NCI-H345 treated with DMSO at 0.1 percent for 48 hours (cell line): ENCODE measurements around the gene CNNM1.

Experiments
- DNase-seq: peaks from one replicate; lab custom pipeline; 2025; ENCODE audit not compliant: unreplicated experiment; lab: John Stamatoyannopoulos, UW

CNNM1 gene

DNA sequence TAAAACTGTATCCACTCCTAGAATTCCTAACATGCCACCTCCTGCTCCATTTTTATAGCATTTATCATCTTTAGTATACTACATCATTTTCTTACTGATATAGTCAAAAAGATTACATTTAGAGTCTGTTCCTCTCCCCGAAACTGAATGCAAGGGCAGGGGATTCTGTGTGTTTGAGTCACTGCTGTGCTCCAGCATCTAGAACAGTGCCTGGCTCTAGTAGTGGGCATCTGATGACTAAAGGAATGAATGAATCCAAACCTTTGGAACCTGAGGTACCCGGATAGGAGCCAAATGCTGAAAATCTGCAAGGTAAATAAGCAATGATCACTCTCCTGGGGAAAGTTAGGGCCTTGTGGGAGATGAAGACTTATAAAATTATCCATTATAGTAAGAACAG, 82.4 kb downstream of the CNNM1 start:
- DNase-seq = no peak

DNA sequence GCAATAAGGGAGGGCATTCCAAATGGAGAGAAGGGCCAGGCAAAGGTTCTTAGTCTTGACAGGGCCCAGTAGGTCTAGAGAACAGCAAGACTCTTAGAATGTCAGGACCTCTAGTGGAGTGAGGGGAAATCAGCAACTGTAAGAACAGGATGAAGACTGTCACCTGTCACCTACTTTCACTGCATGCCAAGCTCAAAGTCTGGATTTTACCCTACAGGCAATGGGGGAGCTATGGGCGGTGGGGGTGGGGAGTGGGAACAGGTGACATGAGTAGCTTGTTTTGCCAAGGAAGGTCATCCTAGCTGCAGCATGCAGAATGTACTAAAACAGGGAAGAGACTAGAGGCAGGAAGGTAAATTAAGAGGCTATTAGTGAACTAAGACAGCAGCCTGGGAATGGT, 82.9 kb downstream of the CNNM1 start:
- DNase-seq = no peak

DNA sequence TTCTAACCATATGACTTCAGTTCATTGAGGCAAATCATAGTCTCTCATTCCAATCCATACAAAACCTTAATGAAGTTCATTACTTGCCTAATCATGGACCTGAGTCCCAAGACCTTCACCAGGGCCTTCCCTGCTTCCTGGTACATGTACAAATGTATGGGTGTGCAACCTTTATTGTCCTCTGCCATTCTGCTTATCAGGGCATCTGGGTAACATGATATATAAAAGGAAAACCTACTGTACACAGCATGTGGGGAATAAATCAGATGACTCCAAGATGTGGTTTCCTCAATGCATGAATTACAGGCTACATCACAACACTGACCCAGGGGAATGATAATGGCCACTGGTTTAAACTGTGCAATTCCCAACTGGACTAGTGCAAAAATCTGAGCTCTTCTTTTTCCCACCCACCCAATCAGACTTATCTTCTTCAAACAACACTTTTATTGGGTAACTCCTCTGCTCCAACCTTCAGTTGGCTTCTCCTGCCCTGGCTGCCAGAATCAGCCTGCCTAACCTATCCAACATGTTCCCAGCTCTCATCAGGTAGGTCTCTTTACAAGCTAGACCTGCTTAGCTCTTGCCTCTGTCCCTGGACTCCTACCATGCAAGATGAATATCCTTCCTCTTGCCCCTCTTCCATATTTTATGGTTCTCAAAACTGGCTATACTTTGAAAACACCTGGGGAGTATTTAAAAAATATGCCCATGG, 89.9 kb downstream of the CNNM1 start:
- no peak for DNase-seq

DNA sequence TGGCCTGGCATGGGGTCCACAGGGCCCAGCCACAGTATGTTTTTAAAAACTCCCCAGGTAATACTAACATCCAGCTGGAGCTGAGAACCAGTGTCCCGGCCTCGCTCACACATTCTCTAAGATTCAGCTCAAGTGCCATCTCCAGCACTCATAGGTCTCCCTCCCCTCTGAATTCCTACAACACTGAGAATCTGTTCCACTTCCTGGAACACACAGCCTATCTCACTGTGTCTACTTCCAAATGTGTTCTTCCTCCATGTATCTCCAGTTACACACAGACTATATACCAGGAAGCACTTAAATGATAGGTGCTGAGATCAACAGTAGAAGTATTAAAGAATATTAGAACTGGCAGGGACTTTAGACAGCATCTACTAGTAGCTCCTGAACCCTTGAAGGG, 90.5 kb downstream of the CNNM1 start:
- DNase-seq = no peak

DNA sequence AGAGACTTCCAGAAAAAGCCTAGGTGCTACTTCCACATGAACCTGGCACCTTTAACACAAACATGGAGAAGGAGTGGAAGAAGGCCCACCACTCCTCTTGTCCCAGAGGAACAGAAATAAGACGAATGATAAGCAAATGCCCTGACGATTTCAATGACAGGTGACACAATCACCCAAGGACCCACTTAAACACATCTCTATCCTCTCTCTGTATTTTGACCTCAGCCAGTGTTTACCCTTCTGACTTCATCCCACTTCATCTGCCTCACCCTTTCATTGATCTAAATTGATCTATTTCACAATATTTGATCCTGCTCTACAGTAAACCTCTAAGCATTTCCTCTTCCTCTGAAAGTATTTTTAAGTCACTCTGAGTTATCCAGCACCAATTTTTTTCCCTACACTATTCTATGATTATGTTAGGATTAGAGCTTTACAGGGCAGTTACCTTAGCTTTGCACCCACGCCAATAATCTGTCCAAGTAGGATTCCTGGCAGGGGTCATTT, 92.1 kb downstream of the CNNM1 start:
- no peak for DNase-seq

DNA sequence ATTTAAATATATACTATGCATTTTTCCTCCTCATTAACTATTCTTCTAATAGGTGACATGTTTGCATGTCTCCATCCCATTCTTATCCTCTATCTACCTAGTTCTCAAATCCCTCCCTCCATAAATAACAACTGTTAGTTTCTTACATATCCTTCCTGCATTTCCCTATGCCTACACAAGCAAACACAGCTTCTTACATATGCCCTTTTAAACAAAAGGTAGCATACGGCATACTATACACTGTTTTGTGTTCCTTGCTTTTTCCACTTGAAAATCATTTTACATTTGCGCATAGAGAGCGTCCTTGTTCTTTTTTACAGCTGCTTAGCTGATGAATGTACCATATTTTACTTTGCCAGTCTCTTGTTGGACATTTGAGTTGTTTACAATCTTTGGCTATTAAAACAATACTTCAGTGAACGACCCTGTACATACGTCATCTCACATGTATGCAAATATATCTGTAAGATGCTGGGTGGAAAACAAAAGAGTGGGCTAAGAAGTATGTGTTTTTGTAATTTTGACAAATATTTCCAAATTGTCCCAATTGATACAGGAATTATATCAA, 93.5 kb downstream of the CNNM1 start:
- no peak for DNase-seq

DNA sequence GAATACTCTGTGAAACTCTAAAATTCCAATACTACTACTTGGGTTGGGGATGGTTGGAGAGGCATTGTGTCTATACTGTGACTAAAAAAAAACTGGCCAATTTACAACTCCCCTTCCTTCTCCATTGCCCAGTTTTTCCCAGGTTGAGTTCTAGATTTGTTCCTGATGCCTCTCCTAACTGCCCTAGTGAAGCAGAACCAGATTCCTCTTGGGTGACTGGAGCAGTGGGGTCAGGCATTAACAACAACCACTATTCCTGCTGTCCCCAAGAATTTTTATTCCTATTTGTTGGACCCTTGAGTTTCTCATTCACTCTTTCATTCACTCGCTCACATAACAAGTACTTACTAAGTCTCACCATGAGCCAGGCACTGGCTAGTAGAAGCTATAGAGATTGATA, 95.5 kb downstream of the CNNM1 start:
- DNase-seq = no peak

DNA sequence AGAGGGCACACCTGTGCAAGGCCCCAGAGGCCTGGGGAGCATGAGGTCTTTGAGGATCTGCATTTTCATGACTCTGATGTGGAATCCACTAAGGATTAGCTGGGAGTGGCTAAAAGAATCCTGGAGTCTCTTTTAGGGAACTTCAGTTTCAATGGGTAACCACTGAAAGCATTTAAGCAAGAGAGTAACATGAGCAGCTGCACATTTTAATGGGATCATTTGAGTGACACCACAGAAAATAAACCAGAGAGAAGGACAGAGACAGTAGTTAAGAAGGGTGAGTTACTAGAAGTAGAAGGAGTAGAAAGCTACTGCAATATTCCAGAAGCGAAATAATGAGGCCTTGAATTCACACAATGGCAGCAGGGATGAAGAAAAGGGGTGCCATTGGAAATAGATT, 96.0 kb downstream of the CNNM1 start:
- no peak for DNase-seq

DNA sequence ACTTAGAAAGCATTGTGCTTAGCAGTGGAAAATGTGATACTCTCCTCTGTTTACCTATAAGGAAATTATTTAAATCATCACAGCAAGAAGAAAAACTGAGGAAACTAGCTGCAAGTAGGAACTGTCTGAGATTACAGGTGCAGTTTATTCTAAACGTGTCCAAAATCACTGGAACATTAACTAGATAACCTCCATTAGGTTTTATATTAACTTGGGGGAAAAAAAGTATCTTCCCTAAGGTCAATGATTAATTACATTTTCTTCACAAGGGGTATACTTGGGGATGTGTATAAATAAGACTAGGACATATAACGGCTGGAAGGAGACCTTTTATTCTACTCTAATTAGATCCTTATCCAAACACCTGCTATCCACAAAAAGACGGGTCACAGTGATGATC, 97.5 kb downstream of the CNNM1 start:
- DNase-seq = no peak

DNA sequence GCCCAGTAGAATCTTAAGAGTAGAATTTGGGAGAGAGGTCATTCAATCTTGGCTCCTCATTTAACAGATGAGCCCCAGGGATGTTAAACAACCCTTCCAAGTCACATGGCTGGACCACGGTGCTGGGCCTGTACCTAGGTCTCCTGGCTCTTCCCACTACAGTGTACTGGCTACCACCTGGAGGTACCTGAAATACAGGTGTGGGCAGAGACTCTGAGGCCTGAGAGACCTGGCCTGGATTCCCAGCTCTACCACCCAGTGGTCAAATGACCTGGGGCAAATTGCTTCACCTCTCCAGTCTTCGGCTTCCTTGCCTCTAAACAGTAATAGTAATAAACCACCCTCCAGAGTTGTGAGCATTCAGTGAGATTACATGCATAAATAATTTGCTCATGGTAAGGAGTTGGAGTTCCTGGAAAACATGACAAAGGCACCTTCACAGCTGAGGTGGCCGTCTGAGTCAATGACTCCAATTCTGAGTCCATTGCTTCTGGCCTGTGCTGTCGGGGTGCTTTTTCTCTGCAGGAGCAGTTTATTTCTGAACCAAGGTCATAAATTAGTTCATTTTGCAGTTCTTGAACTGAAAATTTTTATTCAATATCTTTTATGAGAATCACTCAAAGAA, 98.5 kb downstream of the CNNM1 start:
- DNase-seq = no peak

DNA sequence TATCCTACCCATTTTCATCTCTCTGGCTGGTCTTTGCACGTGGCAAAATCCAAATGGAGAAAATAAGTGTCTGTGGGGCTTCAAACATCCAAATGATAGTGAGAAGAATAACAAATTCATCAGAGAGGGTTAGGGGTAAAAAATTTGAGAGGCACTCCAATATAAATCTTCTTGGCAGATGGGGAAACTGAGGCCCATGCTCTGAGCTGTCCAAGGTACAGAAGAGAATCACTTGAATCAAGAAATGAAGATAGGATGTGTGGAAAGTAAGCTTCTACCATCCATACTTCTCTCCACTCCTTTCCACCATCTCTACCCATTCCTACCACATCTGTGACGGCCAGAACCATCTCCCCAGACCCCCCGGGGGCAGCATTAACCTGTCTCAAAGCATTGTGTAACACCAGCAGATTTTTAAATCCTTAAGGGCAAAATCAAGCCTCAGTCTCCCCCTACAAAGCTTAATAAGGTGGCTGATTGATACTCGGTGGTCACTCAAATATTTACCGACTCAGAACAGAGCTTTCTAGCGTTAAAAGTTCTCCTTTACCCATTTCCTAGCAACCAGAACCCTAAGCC, 100.5 kb downstream of the CNNM1 start:
- no peak for DNase-seq

DNA sequence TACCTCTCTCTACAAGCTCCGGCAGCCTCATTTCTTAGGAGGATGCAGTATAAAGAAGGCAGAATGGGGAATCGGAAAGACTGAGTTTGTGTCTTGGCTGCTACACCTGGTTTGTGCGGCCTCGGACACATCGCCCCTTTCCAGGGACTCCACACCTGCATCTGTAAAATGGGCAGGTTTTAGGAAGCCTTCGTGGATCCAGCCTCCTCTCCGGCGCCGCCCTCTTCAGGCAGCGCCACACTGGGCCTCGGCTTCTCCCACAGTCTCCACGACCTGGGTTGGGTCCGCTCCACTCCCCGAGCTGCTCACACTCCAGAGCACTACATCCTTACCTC, 100.9 kb downstream of the CNNM1 start:
- no peak for DNase-seq

DNA sequence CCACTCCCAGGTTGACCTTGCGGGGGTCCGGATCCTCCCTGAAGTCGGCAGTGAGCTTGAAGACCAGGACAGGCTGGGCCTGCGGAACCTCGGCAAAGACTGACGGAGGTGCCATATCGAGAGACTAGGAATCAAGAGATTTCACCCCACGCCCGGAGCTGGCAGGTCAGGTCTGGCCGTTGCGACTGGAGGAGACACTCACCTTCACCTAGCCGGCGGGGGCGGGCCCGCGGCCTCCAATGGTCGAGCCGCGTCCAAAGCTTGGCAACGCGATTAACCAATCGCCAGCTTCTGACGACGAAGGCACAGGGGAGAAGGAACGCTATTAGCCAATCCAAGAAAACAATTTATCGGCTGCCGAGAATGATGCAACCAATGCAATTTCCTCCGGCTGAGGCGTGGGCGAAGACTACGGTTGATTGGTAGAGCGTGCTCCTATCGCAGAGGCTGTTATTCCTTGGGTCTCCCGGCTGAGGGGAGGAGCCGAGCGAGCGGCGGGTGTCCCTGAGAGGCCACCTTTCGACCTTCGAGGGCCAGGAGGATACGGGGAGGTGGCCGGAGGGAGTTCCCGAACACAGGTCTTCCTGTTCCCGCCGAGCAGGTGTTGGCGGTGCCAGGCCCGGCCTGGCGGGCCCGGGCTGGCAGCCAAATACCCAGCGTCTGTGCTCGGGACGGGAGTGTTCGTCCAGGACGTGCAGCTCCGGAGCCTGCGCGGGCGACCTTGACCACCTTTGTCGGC, 101.5 kb downstream of the CNNM1 start, which contains the start of gene GOT1:
TSS of gene GOT1 (minus strand) at position 174 of the 739 bp plus-strand sequence. CDS start at position 115, 59 bp downstream.
- peak; percentile 87 for DNase-seq

DNA sequence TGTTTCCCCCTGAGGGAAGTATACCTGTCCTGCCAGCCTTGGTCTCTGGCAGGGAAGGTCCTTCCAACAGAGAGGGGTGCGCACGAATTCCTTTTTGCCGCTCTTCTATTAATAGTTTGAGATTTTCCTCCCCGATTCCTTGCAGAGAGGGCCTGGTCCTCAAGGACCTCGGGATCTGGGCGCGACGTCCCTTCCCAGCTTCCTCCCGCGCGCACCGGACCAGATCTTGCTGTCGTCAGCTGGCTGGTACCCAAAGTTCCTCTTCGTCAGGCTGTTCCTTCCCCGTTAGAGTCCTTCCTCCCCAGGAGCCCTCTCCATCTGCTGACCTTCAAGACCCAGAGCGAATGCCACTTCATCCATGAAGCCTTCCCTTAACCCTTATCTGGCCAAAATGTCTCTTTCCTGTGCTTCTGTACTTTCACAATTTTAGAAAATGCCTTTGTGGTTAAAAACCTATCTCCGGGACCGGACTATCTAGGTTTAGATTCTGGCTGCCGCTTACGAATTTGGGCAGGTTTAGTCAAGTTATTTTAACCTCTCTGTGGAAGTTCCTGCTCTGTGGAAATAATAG, 102.1 kb downstream of the CNNM1 start:
- DNase-seq = no peak

DNA sequence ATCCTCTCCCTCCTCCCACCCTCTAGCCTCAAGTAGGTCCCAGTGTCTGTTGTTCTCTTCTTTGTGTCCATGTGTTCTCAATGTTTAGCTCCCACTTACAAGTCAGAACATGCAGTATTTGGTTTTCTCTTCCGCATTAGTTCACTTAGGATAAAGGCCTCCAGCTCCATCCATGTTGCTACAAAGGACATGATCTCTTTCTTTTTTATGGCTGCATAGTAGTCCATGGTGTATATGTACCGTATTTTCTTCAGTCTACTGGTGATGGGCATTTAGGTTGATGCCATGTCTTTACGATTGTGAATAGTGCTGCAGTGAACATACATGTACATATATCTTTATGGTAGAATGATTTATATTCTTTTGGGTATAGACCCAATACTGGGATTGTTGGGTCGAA, 102.9 kb downstream of the CNNM1 start:
- no peak for DNase-seq

DNA sequence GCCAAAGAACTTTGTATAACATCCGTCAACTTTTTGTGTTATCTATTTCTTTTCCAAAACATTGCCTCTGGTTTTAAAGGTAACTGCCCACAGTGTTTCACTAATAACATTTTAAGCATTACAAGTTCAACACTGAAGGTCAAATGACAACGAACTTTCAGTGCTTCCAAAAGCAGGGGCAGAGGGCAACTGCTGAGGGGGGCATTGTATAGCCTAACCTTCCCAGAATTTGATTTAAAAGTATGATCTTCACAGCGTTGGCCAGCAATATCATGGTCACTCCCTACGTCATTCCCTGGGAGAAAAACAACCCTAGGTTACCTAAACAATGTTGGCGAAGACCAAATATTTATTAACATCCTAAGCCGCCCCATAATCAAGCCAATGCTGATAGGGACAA, 103.7 kb downstream of the CNNM1 start:
- DNase-seq = no peak

DNA sequence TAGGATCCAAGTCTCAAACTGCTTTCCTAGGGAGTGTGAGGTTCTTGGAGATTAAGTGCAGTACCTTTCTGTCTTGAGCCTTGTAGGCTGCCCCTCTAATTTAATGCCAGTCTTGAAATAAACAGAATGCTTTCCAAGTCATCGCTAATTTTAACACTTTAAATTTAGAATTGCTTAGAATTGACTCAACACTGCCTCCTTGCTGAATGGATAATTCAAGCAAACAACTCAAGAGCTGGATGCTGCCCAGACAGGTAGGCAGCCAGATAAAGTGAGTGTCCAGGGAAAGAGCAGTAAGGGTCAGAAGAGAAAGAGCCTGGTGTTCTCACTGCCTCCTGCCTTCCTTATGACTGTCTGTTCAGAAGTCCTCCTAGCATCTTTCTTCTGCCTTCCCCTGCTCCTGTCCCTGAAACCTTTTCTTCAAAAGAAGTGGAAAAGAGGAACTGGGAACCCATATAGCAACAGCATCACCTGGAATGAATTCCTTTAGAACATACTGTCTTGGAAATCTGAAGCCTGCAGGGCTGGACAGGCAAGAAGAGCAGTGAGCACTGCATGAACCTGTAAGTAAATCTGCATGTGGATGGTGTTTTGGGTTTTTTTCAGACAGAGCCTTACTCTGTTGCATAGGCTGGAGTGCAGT, 104.3 kb downstream of the CNNM1 start:
- DNase-seq = no peak

DNA sequence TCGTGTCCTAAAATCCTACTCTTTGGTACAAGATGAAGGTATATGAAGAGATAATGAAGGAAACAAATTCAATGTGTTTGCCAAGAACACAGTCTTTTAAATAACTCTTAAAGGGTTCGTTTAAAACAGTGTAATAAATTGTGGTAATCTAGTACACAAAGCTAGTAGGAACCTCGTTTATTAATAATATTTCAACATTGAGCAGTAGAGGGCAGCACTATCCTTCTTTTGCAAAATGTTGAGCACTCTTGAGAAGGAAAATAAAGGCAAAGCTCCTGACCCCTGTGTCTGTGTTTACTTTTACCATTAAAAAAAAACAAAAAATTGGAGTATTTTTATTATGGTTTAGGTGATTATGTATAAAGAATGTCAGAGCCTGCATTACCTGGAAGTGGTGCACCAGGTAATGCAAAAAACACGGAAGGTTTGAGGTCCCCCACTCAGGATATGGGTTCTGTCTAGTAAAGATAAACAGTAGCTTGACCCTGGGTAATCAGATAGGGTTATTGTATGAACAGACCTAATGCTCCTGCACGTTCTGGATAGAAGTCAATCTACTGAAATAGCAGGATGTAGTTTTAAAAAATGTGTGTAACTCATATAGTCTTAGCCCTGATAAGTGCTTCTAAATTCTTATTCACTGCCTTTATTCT, 107.0 kb downstream of the CNNM1 start:
- peak; percentile 37 for DNase-seq

DNA sequence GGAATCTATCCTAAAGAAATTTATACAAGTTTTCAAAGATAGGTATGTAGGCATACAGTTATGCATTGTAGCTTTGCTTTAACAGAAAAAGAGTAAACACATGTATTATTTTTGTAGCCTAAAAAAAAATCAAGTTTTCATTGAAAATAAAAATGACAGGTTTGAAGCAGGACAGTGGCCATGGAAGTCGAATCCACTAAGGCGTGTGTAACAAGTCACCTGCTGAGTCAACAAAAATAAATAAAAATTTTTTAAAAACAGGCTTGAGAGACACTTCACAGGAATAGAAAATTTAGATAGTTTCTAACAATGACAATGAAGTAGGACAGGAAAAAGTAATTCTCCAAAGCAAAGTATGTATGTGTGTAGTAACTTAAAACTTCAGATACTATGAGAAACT, 109.7 kb downstream of the CNNM1 start:
- DNase-seq = no peak

DNA sequence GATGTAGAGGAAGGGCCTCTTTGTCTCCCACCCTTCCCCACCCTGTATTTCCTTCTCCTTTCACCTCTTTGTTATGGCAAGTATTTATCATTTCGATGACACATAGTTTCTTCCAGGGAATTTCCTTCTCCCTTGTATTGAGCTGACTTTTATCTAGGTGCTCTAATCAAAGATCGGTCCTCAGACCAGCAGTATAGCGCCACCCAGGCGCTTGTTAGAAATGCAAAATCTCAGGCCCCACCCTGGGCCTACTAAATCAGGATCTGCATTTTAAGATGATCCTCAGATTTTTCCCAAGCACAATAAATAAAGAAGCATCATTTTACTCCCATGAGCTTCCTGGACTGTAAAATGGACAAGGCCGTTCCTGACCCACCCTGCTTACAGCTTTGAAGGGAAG, 113.2 kb downstream of the CNNM1 start:
- no peak for DNase-seq
